Pons (tissue), 1 donor: ENCODE data around the gene TFEB.

Experiments
- DNase-seq: peaks from one replicate; pipeline ENCODE4 v3.0.0-alpha.2; 2016; ENCODE audit warnings: low spot score

TFEB gene

GRCh38 chr6:41763470-41763869 is 28.1 kb upstream of the TFEB start:
- DNase-seq: no peak

DNA sequence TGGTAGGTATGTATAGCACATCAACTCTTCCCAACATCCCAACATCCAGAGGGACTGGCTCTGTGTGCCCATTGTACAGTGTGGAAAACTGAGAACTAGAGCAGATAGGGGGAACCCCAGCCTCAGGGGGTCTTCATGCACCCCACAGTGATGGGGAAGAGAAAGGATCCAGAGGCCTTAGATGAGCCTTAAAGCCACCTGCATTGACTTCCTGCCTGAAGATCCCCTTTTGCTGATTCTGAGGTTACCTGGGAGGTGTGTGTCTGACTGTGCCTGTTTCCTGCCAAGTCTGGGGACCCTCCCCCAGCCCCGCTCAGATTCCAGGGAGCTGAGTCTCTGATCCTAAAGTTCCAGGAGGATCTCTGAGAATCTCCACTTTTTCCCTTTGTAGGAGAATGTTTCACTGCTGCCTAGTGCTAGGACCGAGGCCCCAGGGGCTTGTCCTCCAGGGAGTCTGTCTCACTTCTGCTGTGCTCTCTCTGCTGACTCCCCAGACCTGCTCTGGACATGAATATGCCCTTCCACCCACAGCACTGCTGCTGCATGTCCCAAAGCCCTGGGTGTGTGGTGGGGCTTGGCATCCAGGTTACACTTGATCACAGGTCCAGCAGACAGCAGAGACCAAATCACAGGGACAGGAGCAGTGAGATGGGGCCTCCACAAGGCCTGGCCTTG is 24.6 kb upstream of the TFEB start:
- DNase-seq: no peak

DNA sequence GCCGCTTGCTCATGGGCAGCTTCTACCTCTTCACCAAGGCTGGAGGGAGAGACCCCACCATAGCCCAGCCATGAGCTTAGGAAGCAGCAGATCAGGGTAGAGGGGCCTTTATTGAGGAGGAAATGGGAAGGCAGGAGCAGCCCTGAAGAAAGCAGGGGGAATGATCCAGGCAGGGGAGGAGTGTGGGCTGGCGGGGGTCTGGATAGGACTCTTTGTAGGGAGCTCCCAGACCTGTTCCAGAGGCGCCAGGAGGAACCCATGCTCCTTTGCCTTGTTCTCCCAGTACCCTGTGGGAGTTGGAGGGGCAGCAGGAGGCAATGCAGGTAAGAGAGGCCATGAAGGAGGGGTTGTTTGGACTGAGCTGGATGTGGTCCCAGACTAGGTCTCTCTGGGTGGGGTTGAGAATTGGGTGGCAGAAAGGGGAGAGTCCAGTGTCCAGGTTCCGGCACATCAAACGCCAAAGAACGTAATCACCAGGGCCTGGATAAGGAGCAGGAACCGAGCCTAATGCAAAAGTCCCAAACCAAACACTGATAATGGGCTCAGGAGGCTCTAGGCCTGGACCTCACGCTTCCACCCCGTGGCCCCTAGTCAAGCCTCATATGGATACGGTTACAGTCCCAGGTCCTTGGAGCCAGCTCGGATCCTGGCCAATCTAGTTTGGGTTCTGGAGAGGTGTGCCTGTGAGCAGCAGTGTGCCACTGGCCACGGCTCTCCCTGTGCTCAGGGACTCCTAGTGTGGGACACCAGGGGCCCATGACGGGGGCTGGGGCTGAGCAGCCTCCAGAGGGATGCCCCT is 23.9 kb upstream of the TFEB start:
- no peak for DNase-seq

- DNase-seq: no peak
Observed at GRCh38 chr6:41758641-41759035, 23.2 kb upstream of the TFEB start.

- DNase-seq: no peak
Observed at GRCh38 chr6:41757931-41758640, 22.7 kb upstream of the TFEB start.

- no peak for DNase-seq
Observed at GRCh38 chr6:41757271-41757670, 21.9 kb upstream of the TFEB start.

- no peak for DNase-seq
Observed at GRCh38 chr6:41756354-41756753, 20.9 kb upstream of the TFEB start.

GRCh38 chr6:41755895-41756294 is 20.5 kb upstream of the TFEB start:
- DNase-seq: no peak

- no peak for DNase-seq
Observed at GRCh38 chr6:41750374-41750773, 15.0 kb upstream of the TFEB start.

GRCh38 chr6:41748542-41748941 is 13.1 kb upstream of the TFEB start:
- DNase-seq: no peak

GRCh38 chr6:41748102-41748477 is 12.7 kb upstream of the TFEB start:
- no peak for DNase-seq

DNA sequence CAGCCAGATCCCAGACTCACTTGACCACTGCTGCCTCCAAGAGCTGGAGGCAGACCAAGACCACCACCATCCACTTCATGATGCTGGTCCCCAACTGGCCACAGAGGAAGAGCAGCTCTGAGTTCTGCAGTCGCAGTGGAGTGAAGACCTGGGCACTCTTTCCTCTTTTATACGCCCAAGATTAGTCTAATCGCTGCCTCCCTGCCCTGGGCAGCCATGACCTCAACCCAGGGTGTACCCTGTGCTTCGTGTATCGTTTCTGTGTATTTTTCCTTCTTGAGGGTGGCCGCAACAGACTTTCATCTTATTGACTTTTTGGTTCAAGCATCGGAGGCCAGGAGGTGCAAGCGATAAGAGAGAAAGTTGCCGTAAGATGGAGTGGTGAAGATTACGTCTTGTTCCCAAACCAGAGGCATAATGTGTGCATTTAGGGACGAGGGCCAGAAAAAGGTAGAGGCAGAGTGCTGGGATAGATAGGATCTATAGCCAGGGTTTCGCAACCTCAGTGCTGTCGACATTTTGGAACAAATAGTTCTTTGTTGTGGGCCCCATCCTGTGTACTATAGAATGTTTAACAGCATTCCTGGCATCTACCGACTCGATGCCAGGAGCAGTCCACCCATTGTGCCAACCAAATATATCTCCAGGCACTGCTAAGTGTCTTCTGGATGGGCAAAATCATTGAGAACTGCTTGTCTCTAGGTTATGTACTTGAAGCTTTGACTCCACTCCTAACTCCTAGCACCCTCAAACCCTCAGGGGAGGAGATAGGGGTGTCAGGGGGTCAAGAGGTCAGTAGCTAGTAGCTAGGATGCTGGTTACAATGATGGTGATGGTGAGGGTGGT is 12.1 kb upstream of the TFEB start, which contains the start of gene PGC:
Gene PGC, minus strand, starts transcription at position 142 of the 846 bp plus-strand sequence. Its CDS starts 63 bp downstream, at position 79.
- DNase-seq: no peak

DNA sequence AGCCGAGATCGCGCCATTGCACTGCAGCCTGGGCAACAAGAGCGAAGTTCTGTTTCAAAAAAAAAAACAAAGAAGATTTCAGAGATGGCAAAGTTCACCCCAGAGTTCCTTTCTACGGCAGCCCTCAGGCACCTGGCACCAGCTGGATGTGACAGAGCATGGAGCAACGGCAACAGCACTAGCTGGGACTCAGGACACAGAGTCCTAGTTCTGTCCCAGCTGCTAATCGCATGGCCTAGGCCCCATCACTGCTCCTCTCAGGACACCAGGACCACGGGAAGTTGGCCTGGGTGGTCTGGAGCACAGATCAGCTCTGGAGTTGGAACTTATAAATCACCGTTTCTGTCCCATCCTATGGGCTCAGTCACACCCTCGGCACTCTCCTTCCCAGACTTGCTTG is 10.7 kb upstream of the TFEB start:
- DNase-seq: no peak

GRCh38 chr6:41744236-41744787 is 8.9 kb upstream of the TFEB start:
- DNase-seq: no peak

- DNase-seq: no peak
Observed at GRCh38 chr6:41743406-41744235, 8.2 kb upstream of the TFEB start.

DNA sequence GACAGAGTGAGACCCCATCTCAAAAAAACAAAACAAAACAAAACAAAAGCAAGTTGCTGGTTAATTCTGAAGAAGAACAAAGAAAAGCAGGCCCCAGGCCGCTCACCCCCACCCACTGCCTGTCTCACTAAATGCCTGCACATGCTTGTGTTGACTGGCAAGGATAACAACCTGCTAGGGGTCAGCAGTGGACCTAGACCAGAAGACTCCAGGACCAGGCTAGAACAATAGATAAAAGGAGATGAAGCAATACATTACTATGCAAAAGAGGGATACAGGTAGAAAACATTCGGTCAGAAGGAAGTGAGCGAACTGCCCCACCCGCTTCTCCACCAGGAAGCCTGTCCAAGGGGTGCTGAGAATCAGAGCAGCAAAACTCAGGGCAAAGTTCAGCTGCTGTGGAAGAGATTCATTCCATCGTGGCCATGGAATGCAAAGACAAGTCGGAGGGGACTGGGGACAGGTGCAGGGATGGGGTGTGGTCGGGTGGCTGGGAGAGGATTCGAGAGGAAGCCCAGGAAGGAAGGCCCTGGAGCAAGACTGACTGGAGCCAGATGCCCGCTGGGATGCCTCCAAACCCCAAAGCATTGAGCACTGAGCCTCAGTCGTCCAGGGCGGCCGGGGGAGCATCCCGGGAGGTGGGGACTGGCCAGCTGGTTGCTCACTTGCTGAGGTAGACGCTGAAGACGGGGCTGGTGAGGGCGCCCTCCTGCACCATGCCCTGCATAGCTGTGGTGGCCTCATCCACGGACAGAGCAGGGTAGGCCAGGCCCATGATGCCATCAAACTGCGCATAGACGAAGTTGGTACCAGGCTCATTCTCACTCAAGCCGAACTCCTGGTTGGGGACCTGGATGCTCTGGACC is 6.5 kb upstream of the TFEB start:
- no peak for DNase-seq

- DNase-seq: no peak
Observed at GRCh38 chr6:41740366-41741162, 5.2 kb upstream of the TFEB start.

DNA sequence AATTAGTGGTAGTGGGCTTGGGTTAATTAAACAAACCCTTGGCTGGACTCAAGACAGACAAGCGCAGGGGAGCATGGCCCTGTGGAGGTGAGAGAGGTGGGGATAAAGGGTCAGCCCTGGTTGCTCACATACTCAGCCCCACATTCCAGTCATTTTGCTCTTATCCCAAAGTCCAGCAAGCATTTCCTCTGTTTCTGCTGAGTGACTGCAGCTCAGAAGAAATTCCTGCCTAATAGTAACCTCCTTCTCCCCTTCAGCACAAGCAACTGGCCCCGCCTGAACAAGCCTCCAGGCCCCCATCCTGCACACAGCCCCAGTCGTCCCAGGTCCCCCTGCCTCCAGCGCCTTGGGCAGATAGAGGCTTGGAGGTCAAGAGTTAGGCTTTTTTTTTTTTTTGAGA is 3.6 kb upstream of the TFEB start:
- no peak for DNase-seq

- DNase-seq: no peak
Observed at GRCh38 chr6:41737591-41738130, 2.3 kb upstream of the TFEB start.
